Measurements from ENCODE around the gene MME. TPM values are rescaled to one million over a fixed set of nuclear protein-coding genes. Genes with fewer than 3 reads are reported as not detected.

The MME gene
- total and polyA plus RNA-seq, 10 of the 15 experiments (the other 5 are each of a cell fraction or from before 2014, with no cell fraction given) = under 0.01 to 0.23 (median 0.09) TPM; not detected in 3

DNA sequence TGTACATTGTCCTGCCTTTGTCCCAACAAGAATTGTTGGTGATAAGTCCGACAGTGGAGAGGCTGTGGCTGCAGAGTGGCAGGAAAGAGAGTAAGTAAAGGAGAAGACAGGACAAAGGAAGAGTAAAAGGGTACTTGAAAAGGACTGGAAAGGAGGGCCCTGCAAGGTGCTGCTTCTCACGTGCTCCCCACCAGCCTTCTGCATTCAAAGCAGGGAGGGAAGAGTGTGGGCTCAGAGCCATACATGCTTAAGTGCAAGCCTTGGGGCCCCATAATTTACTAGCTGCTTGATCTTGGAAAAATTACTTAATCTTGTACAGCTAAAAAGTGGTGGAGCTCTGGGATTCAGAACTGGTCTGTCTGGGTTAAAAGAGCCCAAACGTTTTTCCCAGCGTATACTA is 29.9 kb downstream of the MME start:
- SMC1A ChIA-PET (ENCODE audit: uncharacterized antibody, unreplicated experiment) = no interaction called here
- Histone ChIP-seq H3K9ac (ENCODE audit: control insufficient read depth, insufficient read depth, low read length) (no peak overlapping the region), H3K4me2 (ENCODE audit: control insufficient read depth, insufficient read depth) (no peak overlapping the region), H3K4me3 (no peak overlapping the region), H3K4me1 (ENCODE audit: control insufficient read depth, insufficient read depth, low read length) (no peaks in the 10 kb centered on the region), H3K27me3 (replicated peaks in 1 of 2; ENCODE audit: control insufficient read depth in 2 of 2, insufficient read depth in 2 of 2, low read length in 1 of 2) (0 out of 4 replicates have a peak, but pooled peaks cover 0 to 2% of the 10 kb centered on the region in 2 experiments), H3K79me2 (ENCODE audit: control insufficient read depth, insufficient read depth, low read length) (no peaks in the 10 kb centered on the region), H3K9me3 (replicated peaks; ENCODE audit: control insufficient read depth, insufficient read depth, low read length) (no peaks in the 10 kb centered on the region), H4K20me1 (ENCODE audit: control insufficient read depth, insufficient read depth) (no peaks in the 10 kb centered on the region), H2AFZ (ENCODE audit: control insufficient read depth, low read depth, low read length) (no peak overlapping the region), H3K36me3 (ENCODE audit: control insufficient read depth in 2 of 2, insufficient read depth in 2 of 2, low read length in 1 of 2) (no peaks in the 10 kb centered on the region), H3K27ac (ENCODE audit: control insufficient read depth, insufficient read depth) (no peak overlapping the region)
- WGBS (ENCODE audit: insufficient coverage, insufficient replicate concordance, low lambda C conversion rate, missing lambda C conversion rate) = 14% methylated on average over 4 of the region's 4 CpGs
- intact Hi-C loops (cut with micrococcal nuclease; ENCODE audit: unreplicated experiment) = no loop called here
- RAD21 ChIA-PET (ENCODE audit: unreplicated experiment) = no interaction called here
- no TSS peak for BruUV-seq (replicated peaks)
- CTCF ChIA-PET = no interaction called here
- POLR2A ChIA-PET = no interaction called here
- in situ Hi-C loops (cut with MboI) = no loop called here
- ATAC-seq (no peak), DNase-seq (ENCODE audit: low read depth, low spot score) (no peak), FAIRE-seq (no peak)
- TF ChIP-seq BHLHE40 (IDR thresholded peaks at IDR 0.05; ENCODE audit: borderline replicate concordance in 1 of 2, low read depth in 2 of 2, low read length in 1 of 2) (no peak), CEBPB (IDR thresholded peaks at IDR 0.05; ENCODE audit: borderline replicate concordance in 1 of 2, low read depth in 2 of 2, low read length in 2 of 2) (no peak), SMAD1 (IDR thresholded peaks at IDR 0.05; ENCODE audit: low read depth, partially characterized antibody) (no peak)
- TF ChIP-seq, protein P1, sequence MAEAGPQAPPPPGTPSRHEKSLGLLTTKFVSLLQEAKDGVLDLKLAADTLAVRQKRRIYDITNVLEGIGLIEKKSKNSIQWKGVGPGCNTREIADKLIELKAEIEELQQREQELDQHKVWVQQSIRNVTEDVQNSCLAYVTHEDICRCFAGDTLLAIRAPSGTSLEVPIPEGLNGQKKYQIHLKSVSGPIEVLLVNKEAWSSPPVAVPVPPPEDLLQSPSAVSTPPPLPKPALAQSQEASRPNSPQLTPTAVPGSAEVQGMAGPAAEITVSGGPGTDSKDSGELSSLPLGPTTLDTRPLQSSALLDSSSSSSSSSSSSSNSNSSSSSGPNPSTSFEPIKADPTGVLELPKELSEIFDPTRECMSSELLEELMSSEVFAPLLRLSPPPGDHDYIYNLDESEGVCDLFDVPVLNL (IDR thresholded peaks at IDR 0.05; ENCODE audit: low read depth, low read length) = no peak
- TF ChIP-seq, protein P2, sequence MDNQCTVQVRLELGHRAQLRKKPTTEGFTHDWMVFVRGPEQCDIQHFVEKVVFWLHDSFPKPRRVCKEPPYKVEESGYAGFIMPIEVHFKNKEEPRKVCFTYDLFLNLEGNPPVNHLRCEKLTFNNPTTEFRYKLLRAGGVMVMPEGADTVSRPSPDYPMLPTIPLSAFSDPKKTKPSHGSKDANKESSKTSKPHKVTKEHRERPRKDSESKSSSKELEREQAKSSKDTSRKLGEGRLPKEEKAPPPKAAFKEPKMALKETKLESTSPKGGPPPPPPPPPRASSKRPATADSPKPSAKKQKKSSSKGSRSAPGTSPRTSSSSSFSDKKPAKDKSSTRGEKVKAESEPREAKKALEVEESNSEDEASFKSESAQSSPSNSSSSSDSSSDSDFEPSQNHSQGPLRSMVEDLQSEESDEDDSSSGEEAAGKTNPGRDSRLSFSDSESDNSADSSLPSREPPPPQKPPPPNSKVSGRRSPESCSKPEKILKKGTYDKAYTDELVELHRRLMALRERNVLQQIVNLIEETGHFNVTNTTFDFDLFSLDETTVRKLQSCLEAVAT (IDR thresholded peaks at IDR 0.05) = no peak

Measured in GM12878 (cell line).